ENCODE results near the gene PPL.

- TF ChIP-seq CTCF (IDR thresholded peaks at IDR 0.05) (no peak), POLR2A (IDR thresholded peaks at IDR 0.05) (no peak)
These were observed 36.1 kb upstream of the PPL start for GRCh38 chr16:4972938-4973587.

All from testis (tissue), 2 donors.